Upper lobe of left lung (tissue), 6 donors: ENCODE data around the gene SNAP47. TPM values are rescaled to one million over a fixed set of nuclear protein-coding genes. Genes with fewer than 3 reads are reported as not detected.

Experiments
- ATAC-seq, 2 donors: fragments of 200-7000 bp; cut with Tn5 transposase; one replicate each; pipeline ENCODE4 v1.9.1; 2022; ENCODE audit warnings: mild to moderate bottlenecking in 2 of 2, moderate library complexity in 2 of 2; ENCODE audit not compliant: low FRiP score in 2 of 2
- DNase-seq, 2 donors: peaks; one replicate each; pipeline ENCODE4 v3.0.0-alpha.2; 2019 to 2020
- H3K27ac ChIP-seq, 4 donors: fragments of 200-600 bp; sonication (generic); one replicate each; pipeline ENCODE4 v1.5.1; 2016 to 2019
- H3K27me3 ChIP-seq, 4 donors: fragments of 200-600 bp; sonication (generic); one replicate each; pipeline ENCODE4 v1.5.1; 2017 to 2019
- H3K36me3 ChIP-seq, 4 donors: fragments of 200-600 bp; sonication (generic); one replicate each; pipeline ENCODE4 v1.5.1; 2016 to 2019
- H3K4me1 ChIP-seq, 4 donors: fragments of 200-600 bp; sonication (generic); one replicate each; pipeline ENCODE4 v1.5.1; 2018 to 2019
- H3K4me3 ChIP-seq, 4 donors: fragments of 200-600 bp; sonication (generic); one replicate each; pipeline ENCODE4 v1.5.1; 2017 to 2019; ENCODE audit warnings: mild to moderate bottlenecking in 2 of 4, moderate library complexity in 1 of 4
- H3K9me3 ChIP-seq, 4 donors: fragments of 200-600 bp; sonication (generic); one replicate each; pipeline ENCODE4 v1.5.1; 2018 to 2019
- CTCF ChIP-seq, 6 experiments: fragments of 450-650 bp in 4 of 6; fragments of 200-600 bp in 2 of 6; sonication (generic) in 2 of 6; IDR thresholded peaks; one replicate each; pipeline ENCODE4 v1.5.1; 2016 to 2019; ENCODE audit warnings: antibody characterized with exemption in 6 of 6
- EP300 ChIP-seq, 4 donors: sonication (generic); formaldehyde crosslinking; IDR thresholded peaks; one replicate each; pipeline ENCODE4 v1.5.1; 2017; ENCODE audit warnings: antibody characterized with exemption in 4 of 4, control low read depth in 2 of 4
- POLR2A ChIP-seq, 4 donors: fragments of 450-650 bp; IDR thresholded peaks; one replicate each; pipeline ENCODE4 v1.5.1; 2016 to 2017; ENCODE audit warnings: antibody characterized with exemption in 4 of 4, mild to moderate bottlenecking in 2 of 4
- POLR2AphosphoS5 ChIP-seq, 2 donors: sonication (generic); formaldehyde crosslinking; IDR thresholded peaks; one replicate each; pipeline ENCODE4 v1.5.1; 2017; ENCODE audit warnings: antibody characterized with exemption in 2 of 2
- WGBS, 2 donors: methylation state at CpG; one replicate each; pipeline ENCODE4 v1.1.5; 2017 to 2018; 5-methylcytosine and 5-hydroxymethylcytosine counted together
- total RNA-seq, 6 donors: library from RNA; depleted of rRNA in 4 of 6; stranded (reverse); fragments of >200 nt in 4 of 6; gene quantifications; one replicate each; pipeline versions ENCODE4 v1.1.0 to v1.2.1, GENCODE V29; 2016 to 2021
- donor health status: DM: no; HTN: no; CAD: no; lungs with moderate emphysema.
- donor health status: DM: no; HTN: yes; CAD: no; lungs with severe emphysema.

Gene SNAP47
- total RNA-seq, 6 donors from 2014 or later, result 26.7 to 62.9 (median 35.1) TPM

DNA sequence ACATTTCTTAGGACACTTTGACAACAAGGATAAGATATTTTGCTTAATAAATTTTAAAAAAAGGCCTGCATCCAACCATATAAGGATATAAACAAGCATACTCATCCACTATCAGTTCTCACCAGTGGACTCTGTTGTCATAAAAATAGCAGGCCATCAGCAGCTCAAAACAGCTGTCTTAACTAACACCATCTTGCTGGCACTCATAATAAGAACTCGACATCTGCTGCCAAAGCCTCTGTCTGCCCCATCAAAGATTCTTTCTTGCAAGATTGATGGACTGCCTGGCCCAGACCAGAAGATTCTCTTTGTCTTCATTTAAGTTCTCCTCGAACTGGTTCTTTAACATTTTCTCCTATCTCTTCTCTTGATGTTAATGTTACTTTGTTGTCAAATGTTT lies 10.2 kb upstream of the SNAP47 start:
- WGBS, 2 donors, result 48 to 69% methylated on average over 2 of the region's 2 CpGs
- H3K36me3 ChIP-seq, result no peaks in the 10 kb centered on the region
- H3K4me1 ChIP-seq, result peaks cover 15 to 24% (median 21%) of the 10 kb centered on the region in 4 donors
- no peak for DNase-seq
- no peak for ATAC-seq
- no peak overlapping the region for H3K4me3 ChIP-seq
- H3K27ac ChIP-seq, result no peak overlapping the region
- TF ChIP-seq EP300 (IDR thresholded peaks at IDR 0.05), result no peak
- TF ChIP-seq POLR2A (IDR thresholded peaks at IDR 0.05), result no peak
- TF ChIP-seq POLR2AphosphoS5 (IDR thresholded peaks at IDR 0.05), result no peak
- TF ChIP-seq CTCF (IDR thresholded peaks at IDR 0.05), result no peak
- peaks cover 6 to 24% (median 17%) of the 10 kb centered on the region in 4 donors for H3K9me3 ChIP-seq
- H3K27me3 ChIP-seq, result peaks cover 0 to 4% (median 0%) of the 10 kb centered on the region in 4 donors

GRCh38 chr1:227726318-227726717 lies 8.9 kb upstream of the SNAP47 start:
- Histone ChIP-seq H3K4me3 (no peak overlapping the region), H3K27ac (no peak overlapping the region), H3K36me3 (peaks cover 0 to 3% (median 0%) of the 10 kb centered on the region in 4 donors), H3K4me1 (peaks cover 18 to 36% (median 24%) of the 10 kb centered on the region in 4 donors), H3K27me3 (peaks cover 0 to 4% (median 0%) of the 10 kb centered on the region in 4 donors), H3K9me3 (peaks cover 0 to 11% (median 5%) of the 10 kb centered on the region in 4 donors)
- ATAC-seq, result no peak
- no peak for DNase-seq
- WGBS, 2 donors, result 81% methylated on average over 3 of the region's 3 CpGs
- TF ChIP-seq POLR2A (IDR thresholded peaks at IDR 0.05) (no peak), CTCF (IDR thresholded peaks at IDR 0.05) (no peak), EP300 (IDR thresholded peaks at IDR 0.05) (no peak), POLR2AphosphoS5 (IDR thresholded peaks at IDR 0.05) (no peak)

- TF ChIP-seq CTCF (IDR thresholded peaks at IDR 0.05) (no peak), POLR2AphosphoS5 (IDR thresholded peaks at IDR 0.05) (no peak), EP300 (IDR thresholded peaks at IDR 0.05) (no peak), POLR2A (IDR thresholded peaks at IDR 0.05) (no peak)
- Histone ChIP-seq H3K36me3 (peaks cover 0 to 11% (median 7%) of the 10 kb centered on the region in 4 donors), H3K4me1 (peaks cover 18 to 38% (median 24%) of the 10 kb centered on the region in 4 donors), H3K27ac (no peak overlapping the region), H3K9me3 (peaks cover 0 to 4% (median under 1%) of the 10 kb centered on the region in 4 donors), H3K4me3 (no peak overlapping the region), H3K27me3 (peaks cover 0 to 4% (median 0%) of the 10 kb centered on the region in 4 donors)
- 84 to 87% methylated on average over 6 of the region's 6 CpGs for WGBS, 2 donors
- ATAC-seq (no peak), DNase-seq (no peak)
Observed at GRCh38 chr1:227726924-227727599, 8.2 kb upstream of the SNAP47 start.

GRCh38 chr1:227728059-227728891 lies 7.0 kb upstream of the SNAP47 start:
- Histone ChIP-seq H3K9me3 (no peaks in the 10 kb centered on the region), H3K36me3 (peaks cover 0 to 23% (median 17%) of the 10 kb centered on the region in 4 donors), H3K27me3 (peaks cover 0 to 4% (median 0%) of the 10 kb centered on the region in 4 donors), H3K4me3 (peak overlapping the region; percentile 56 to 68 (median 62)), H3K4me1 (peaks cover 18 to 42% (median 24%) of the 10 kb centered on the region in 4 donors), H3K27ac (peak overlapping the region; percentile 30 to 77 (median 57))
- TF ChIP-seq EP300 (IDR thresholded peaks at IDR 0.05), result no peak
- TF ChIP-seq POLR2A (IDR thresholded peaks at IDR 0.05), result no peak
- TF ChIP-seq POLR2AphosphoS5 (IDR thresholded peaks at IDR 0.05), result peak; percentile 10 to 12
- WGBS, 2 donors, result 0 to 1% methylated on average over 5 to 36 of the region's 51 CpGs
- DNase-seq (peak; percentile 83 to 92), ATAC-seq (peak; percentile 56 to 61)

- H3K9me3 ChIP-seq, result no peaks in the 10 kb centered on the region
- peaks cover 0 to 4% (median 0%) of the 10 kb centered on the region in 4 donors for H3K27me3 ChIP-seq
- peak overlapping the region; percentile 56 to 68 (median 62) for H3K4me3 ChIP-seq
- peaks cover 22 to 47% (median 27%) of the 10 kb centered on the region in 4 donors for H3K4me1 ChIP-seq
- peaks cover 0 to 27% (median 18%) of the 10 kb centered on the region in 4 donors for H3K36me3 ChIP-seq
- DNase-seq (no peak), ATAC-seq (peak in 1 of 2 donors; percentile 3)
- TF ChIP-seq POLR2AphosphoS5 (IDR thresholded peaks at IDR 0.05) (peak in 1 of 2 donors; percentile 0), CTCF (IDR thresholded peaks at IDR 0.05) (no peak)
- H3K27ac ChIP-seq, result peak overlapping the region; percentile 30 to 77 (median 57)
- 0 to 4% methylated on average over 3 to 8 of the region's 11 CpGs for WGBS, 2 donors
Observed at GRCh38 chr1:227728892-227729143, 6.4 kb upstream of the SNAP47 start.
